ENCODE measurements around the gene CYFIP1. TPM values are rescaled to one million over a fixed set of nuclear protein-coding genes. Genes with fewer than 3 reads are reported as not detected.

Gene CYFIP1
- total RNA-seq, 2 experiments from 2014 or later: 8.8 to 9.3 TPM

- POLR2A ChIA-PET: no interaction called here
- Mint-ChIP-seq H3K4me1 (ENCODE audit: low read depth) (peaks cover 4% of the 10 kb centered on the region), H3K4me3 (no peak overlapping the region), H3K27me3 (ENCODE audit: low read depth) (peaks cover under 1% of the 10 kb centered on the region), H3K36me3 (ENCODE audit: low read depth) (no peaks in the 10 kb centered on the region), H3K27ac (no peak overlapping the region), H3K9me3 (ENCODE audit: insufficient read depth) (no peaks in the 10 kb centered on the region)
- DNase-seq (no peak), ATAC-seq (no peak)
- CTCF ChIA-PET: no interaction called here
Observed at GRCh38 chr15:22954326-22954725, 25.8 kb downstream of the CYFIP1 start.

DNA sequence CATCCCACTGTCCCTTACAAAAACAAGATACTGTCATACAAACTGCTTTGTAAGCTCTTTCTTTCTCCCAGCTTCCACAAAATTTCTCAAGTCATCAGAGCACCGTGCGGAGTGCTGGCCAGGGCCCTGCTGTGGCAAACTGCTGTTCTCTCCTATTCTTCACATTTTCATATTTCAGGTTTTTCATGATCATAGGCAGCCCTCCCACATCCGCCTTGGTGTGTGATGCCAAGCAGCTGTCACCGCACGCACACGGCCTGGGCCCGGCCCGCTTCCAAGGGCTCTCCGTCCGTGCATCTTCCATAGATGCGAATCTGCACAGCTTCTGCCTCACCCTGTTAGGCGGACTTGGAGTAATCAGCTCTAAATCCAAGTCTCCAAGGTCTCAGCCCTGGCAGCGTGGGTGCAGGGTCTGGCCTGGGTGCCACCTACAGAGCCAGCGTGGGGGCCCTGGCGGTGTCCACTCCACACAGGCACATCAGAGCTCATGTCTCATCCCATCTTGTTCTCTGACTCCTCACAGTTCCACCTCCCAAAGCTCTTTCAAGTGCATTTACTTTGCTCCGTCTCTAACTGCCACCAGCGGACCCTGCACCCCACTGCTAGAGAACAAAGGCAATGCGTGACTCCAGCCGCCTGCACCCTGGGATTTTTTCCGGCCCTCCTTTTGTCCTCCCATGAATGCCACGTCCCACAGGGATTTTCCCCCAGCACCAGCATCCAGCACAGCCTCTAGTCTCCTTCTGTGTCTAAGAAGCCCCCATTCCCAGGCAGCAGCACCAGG is 27.2 kb downstream of the CYFIP1 start:
- H3K4me1 Mint-ChIP-seq (ENCODE audit: low read depth): peaks cover 14% of the 10 kb centered on the region
- ATAC-seq: no peak
- H3K9me3 Mint-ChIP-seq (ENCODE audit: insufficient read depth): no peaks in the 10 kb centered on the region
- H3K36me3 Mint-ChIP-seq (ENCODE audit: low read depth): no peaks in the 10 kb centered on the region
- CTCF ChIA-PET: interaction anchor here (1.1 kb wide), 1 partner anchor 83 kb away, joined by 4 read pairs; no protein-coding TSS in a partner anchor
- POLR2A ChIA-PET: no interaction called here
- no peak overlapping the region for H3K27ac Mint-ChIP-seq
- no peak overlapping the region for H3K4me3 Mint-ChIP-seq
- no peak for DNase-seq
- H3K27me3 Mint-ChIP-seq (ENCODE audit: low read depth): peaks cover 9% of the 10 kb centered on the region

- ChIA-PET POLR2A (no interaction called here), CTCF (interaction anchor here (1.1 kb wide), 1 partner anchor 84 kb away, joined by 4 read pairs; no protein-coding TSS in a partner anchor)
- peaks cover 14% of the 10 kb centered on the region for H3K4me1 Mint-ChIP-seq (ENCODE audit: low read depth)
- H3K4me3 Mint-ChIP-seq: no peak overlapping the region
- H3K36me3 Mint-ChIP-seq (ENCODE audit: low read depth): no peaks in the 10 kb centered on the region
- no peak for DNase-seq
- peaks cover 9% of the 10 kb centered on the region for H3K27me3 Mint-ChIP-seq (ENCODE audit: low read depth)
- no peak overlapping the region for H3K27ac Mint-ChIP-seq
- no peaks in the 10 kb centered on the region for H3K9me3 Mint-ChIP-seq (ENCODE audit: insufficient read depth)
- no peak for ATAC-seq
Observed at GRCh38 chr15:22951381-22952280, 28.5 kb downstream of the CYFIP1 start.

GRCh38 chr15:22951031-22951380 is 29.2 kb downstream of the CYFIP1 start:
- H3K4me1 Mint-ChIP-seq (ENCODE audit: low read depth): peaks cover 14% of the 10 kb centered on the region

GRCh38 chr15:22950256-22950990 is 29.7 kb downstream of the CYFIP1 start:
- no peaks in the 10 kb centered on the region for H3K36me3 Mint-ChIP-seq (ENCODE audit: low read depth)
- no peak for DNase-seq
- peaks cover 9% of the 10 kb centered on the region for H3K27me3 Mint-ChIP-seq (ENCODE audit: low read depth)
- H3K4me3 Mint-ChIP-seq: no peak overlapping the region
- H3K27ac Mint-ChIP-seq: no peak overlapping the region
- peaks cover 14% of the 10 kb centered on the region for H3K4me1 Mint-ChIP-seq (ENCODE audit: low read depth)
- H3K9me3 Mint-ChIP-seq (ENCODE audit: insufficient read depth): no peaks in the 10 kb centered on the region
- no peak for ATAC-seq
- ChIA-PET POLR2A (no interaction called here), CTCF (no interaction called here)

More at GRCh38 chr15:22951031-22951380, 29.2 kb downstream of the CYFIP1 start:
- H3K36me3 Mint-ChIP-seq (ENCODE audit: low read depth): no peaks in the 10 kb centered on the region
- POLR2A ChIA-PET: no interaction called here
- no peak for ATAC-seq
- H3K9me3 Mint-ChIP-seq (ENCODE audit: insufficient read depth): no peaks in the 10 kb centered on the region
- no peak overlapping the region for H3K27ac Mint-ChIP-seq
- no peak overlapping the region for H3K4me3 Mint-ChIP-seq
- CTCF ChIA-PET: no interaction called here
- H3K27me3 Mint-ChIP-seq (ENCODE audit: low read depth): peaks cover 9% of the 10 kb centered on the region
- DNase-seq: no peak

DNA sequence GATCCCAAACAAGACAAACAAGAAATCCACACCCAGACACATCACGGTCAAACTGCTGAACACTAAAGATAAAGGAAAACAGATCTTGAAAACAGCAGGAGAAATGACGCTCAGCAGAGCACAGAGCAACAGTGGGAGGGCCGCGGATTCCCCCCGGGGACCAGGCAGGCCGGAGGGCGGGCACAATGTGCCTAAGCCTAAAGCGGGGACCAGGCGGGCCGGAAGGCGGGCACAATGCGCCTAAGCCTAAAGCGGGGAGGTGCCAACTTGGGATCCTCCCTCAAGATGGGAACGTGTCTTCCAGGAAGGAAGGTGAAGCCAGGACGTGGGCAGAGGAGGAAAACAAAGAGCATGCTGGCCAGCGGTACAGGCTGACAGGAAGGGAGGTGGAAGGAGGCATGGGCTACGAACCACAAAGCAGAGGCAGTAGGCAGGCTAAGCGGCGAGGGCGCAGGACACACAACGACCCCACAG is 31.1 kb downstream of the CYFIP1 start:
- Mint-ChIP-seq H3K4me1 (ENCODE audit: low read depth) (peaks cover 14% of the 10 kb centered on the region), H3K27ac (peak overlapping the region; percentile 36), H3K36me3 (ENCODE audit: low read depth) (no peaks in the 10 kb centered on the region), H3K27me3 (ENCODE audit: low read depth) (peaks cover 9% of the 10 kb centered on the region), H3K9me3 (ENCODE audit: insufficient read depth) (no peaks in the 10 kb centered on the region), H3K4me3 (no peak overlapping the region)
- ATAC-seq: peak; percentile 55
- ChIA-PET POLR2A (no interaction called here), CTCF (no interaction called here)
- DNase-seq: no peak

DNA sequence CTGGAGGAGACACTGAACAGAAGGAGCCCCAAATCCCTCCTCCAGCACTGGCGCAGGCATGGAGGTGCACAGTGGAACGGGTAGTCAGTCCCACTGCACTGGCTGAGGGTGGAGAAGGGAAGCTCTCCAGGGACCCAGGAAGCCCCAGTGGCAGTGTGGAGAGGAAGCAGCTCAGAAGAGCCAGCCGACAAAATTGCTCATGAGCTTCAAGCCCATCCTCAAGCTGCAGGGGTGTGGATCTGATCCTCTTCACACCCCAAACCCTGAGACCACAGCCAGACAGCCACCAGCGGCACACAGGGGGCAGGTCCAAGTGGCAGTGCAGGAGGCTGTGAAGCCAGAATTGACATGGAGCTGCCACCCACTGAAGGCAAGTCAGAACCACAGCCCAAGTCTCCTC is 32.1 kb downstream of the CYFIP1 start:
- no peak overlapping the region for H3K27ac Mint-ChIP-seq
- DNase-seq: no peak
- H3K4me3 Mint-ChIP-seq: no peak overlapping the region
- ChIA-PET CTCF (no interaction called here), POLR2A (no interaction called here)
- H3K36me3 Mint-ChIP-seq (ENCODE audit: low read depth): no peaks in the 10 kb centered on the region
- no peaks in the 10 kb centered on the region for H3K9me3 Mint-ChIP-seq (ENCODE audit: insufficient read depth)
- H3K27me3 Mint-ChIP-seq (ENCODE audit: low read depth): peaks cover 9% of the 10 kb centered on the region
- no peak for ATAC-seq
- H3K4me1 Mint-ChIP-seq (ENCODE audit: low read depth): peaks cover 14% of the 10 kb centered on the region

DNA sequence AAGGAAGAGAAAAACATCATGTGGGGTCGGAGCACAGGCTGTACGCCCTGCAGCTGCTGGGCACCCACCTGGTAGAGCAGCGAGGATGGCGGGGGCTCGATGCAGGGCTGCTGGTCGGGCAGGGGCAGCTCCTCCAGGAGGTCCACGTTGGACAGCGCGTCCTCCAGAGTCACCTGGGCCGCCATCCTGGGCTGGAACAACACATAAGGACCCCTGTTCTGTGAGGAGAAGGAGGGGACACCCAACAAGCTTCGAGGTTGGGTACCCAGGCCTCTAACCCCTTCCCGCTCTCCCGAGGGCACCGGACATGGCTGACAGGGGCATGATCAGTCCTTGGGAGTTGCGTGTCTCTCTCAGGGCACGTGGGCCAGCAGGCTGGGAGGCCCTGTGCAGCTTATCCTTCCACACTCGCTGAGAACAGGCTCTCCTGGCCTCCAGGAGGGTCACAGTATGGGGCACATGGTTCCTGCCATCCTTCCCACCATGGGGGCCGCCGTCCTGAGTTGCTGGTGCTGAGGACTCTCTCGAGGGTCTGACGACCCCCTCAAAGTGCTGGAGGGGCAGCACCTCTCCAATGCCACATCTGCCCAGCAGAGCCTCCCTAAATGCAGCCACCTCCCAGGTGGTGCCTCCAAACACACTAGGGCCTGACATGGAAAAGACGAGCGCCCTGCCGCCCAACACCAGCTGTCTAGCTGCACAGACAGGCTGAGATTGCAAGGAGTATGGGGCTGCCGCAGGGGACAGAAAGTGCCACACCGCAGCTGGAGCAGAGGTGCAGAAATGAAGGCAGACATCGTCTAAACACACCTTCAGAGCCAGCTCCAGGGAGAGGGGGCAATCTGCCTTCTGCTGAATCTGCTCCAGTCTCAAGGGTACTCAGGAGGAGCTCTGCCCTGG is 32.8 kb downstream of the CYFIP1 start:
- no peak for ATAC-seq
- H3K36me3 Mint-ChIP-seq (ENCODE audit: low read depth): no peaks in the 10 kb centered on the region
- CTCF ChIA-PET: no interaction called here
- DNase-seq: no peak
- H3K4me1 Mint-ChIP-seq (ENCODE audit: low read depth): peaks cover 14% of the 10 kb centered on the region
- peaks cover 9% of the 10 kb centered on the region for H3K27me3 Mint-ChIP-seq (ENCODE audit: low read depth)
- no peaks in the 10 kb centered on the region for H3K9me3 Mint-ChIP-seq (ENCODE audit: insufficient read depth)
- H3K4me3 Mint-ChIP-seq: no peak overlapping the region
- H3K27ac Mint-ChIP-seq: no peak overlapping the region
- POLR2A ChIA-PET: no interaction called here

GRCh38 chr15:22945071-22945470 is 35.1 kb downstream of the CYFIP1 start:
- Mint-ChIP-seq H3K36me3 (ENCODE audit: low read depth) (no peaks in the 10 kb centered on the region), H3K27ac (no peak overlapping the region), H3K9me3 (ENCODE audit: insufficient read depth) (no peaks in the 10 kb centered on the region), H3K27me3 (ENCODE audit: low read depth) (peaks cover 9% of the 10 kb centered on the region), H3K4me1 (ENCODE audit: low read depth) (peaks cover 10% of the 10 kb centered on the region), H3K4me3 (no peak overlapping the region)
- DNase-seq: no peak
- CTCF ChIA-PET: no interaction called here
- no peak for ATAC-seq
- POLR2A ChIA-PET: no interaction called here

DNA sequence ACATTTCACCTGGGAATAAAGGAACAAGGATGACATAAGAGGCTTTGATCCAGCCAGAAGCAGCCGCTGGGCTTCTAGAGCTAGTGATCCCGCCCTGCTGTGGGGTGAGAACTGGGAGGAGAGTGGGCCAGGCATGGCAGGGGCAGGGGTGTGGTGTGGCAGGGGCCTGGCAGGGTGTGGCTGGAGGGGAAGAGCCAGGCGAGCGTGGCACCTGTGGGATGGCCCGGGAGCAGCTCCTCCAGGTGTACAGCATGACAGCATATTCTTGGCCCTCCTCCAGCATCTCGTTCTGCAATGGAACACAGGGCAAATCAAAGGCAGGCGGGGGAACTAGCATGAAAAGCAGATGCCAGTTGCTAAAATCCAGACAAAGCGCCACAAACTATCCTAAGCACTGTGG is 35.5 kb downstream of the CYFIP1 start:
- DNase-seq (no peak), ATAC-seq (no peak)
- Mint-ChIP-seq H3K27me3 (ENCODE audit: low read depth) (peaks cover 9% of the 10 kb centered on the region), H3K9me3 (ENCODE audit: insufficient read depth) (no peaks in the 10 kb centered on the region), H3K27ac (no peak overlapping the region), H3K36me3 (ENCODE audit: low read depth) (no peaks in the 10 kb centered on the region), H3K4me1 (ENCODE audit: low read depth) (peaks cover 10% of the 10 kb centered on the region), H3K4me3 (no peak overlapping the region)
- ChIA-PET CTCF (no interaction called here), POLR2A (no interaction called here)

DNA sequence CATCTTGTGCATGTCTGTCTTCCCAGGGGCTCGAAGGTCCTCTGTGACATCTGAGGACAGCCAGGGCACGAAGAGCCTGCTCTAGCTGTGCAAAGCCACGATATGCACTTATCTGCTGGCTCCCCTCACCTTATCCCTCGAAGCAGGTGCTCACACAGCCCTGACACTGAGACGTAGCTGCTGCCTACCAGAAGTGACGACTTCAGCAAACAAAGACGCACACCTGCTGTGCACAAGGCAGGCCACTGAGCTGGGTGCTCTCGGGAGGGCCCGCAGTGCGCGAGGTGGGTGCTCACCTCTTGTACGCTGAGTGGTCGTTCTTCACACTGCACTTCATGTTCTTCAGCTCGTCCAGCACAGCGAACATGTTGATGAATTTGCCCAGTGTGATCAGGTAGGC is 37.3 kb downstream of the CYFIP1 start:
- H3K4me1 Mint-ChIP-seq (ENCODE audit: low read depth): no peaks in the 10 kb centered on the region
- no peaks in the 10 kb centered on the region for H3K9me3 Mint-ChIP-seq (ENCODE audit: insufficient read depth)
- no peak overlapping the region for H3K27ac Mint-ChIP-seq
- H3K4me3 Mint-ChIP-seq: no peak overlapping the region
- ChIA-PET CTCF (no interaction called here), POLR2A (no interaction called here)
- DNase-seq: no peak
- H3K36me3 Mint-ChIP-seq (ENCODE audit: low read depth): no peaks in the 10 kb centered on the region
- no peaks in the 10 kb centered on the region for H3K27me3 Mint-ChIP-seq (ENCODE audit: low read depth)
- ATAC-seq: no peak
